ENCODE data around the gene OPHN1.

The OPHN1 gene

DNA sequence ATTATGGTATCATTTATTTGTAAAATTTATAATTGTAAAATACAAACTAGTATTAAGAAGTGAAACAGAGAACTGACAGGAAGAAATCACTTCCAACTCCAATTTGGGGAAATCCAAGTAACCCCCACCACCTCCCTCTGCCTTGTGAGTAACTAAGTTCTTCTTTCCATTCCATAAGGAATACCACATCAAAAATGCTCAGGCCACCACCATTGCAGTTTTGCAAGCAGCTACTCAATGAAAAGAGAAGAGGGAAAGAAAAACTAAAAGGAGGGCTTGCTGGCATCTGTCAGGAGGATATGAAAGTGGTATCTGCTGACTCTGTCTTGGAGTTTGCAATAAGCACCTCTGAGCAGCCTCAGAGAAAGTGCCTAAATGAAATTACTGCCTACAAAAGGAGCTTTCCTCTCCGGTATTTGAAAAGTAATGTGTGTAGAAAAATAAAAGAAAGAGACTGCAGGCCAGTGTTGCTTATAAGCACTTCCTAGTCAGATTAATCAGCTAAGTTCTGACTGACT, 228.7 kb downstream of the OPHN1 start:
- H3K4me3 ChIP-seq (ENCODE audit: low read length in 2 of 2), result no peak overlapping the region
- H3K9me3 ChIP-seq (replicated peaks in 1 of 2; ENCODE audit: control insufficient read depth in 2 of 2, insufficient read depth in 1 of 2, low read depth in 1 of 2, low read length in 2 of 2), result no peaks in the 10 kb centered on the region
- no peak overlapping the region for H2BK5ac ChIP-seq (ENCODE audit: low read length)
- no peak overlapping the region for H2BK12ac ChIP-seq (ENCODE audit: low read length)
- H3K9ac ChIP-seq (ENCODE audit: low read depth, low read length, poor library complexity), result no peak overlapping the region
- H3K23ac ChIP-seq (ENCODE audit: low read depth, low read length, poor library complexity), result no peak overlapping the region
- no peak overlapping the region for H3K18ac ChIP-seq (ENCODE audit: low read length)
- no peak overlapping the region for H2BK120ac ChIP-seq (ENCODE audit: low read depth, low read length)
- no peaks in the 10 kb centered on the region for H3K27me3 ChIP-seq (ENCODE audit: control insufficient read depth in 3 of 3, insufficient read depth in 3 of 3, low read depth in 1 of 3, low read length in 3 of 3)
- no peak overlapping the region for H2AK5ac ChIP-seq (ENCODE audit: low read depth, low read length)
- no peak overlapping the region for H3K27ac ChIP-seq (replicated peaks; ENCODE audit: low read length)
- H2BK15ac ChIP-seq (ENCODE audit: low read length), result no peak overlapping the region
- WGBS, 2 donors (ENCODE audit: extremely low coverage in 2 of 2, insufficient read length in 2 of 2, insufficient replicate concordance in 1 of 2), result no CpG with 5 or more reads among the region's 1 CpG
- H3K4ac ChIP-seq (ENCODE audit: low read length), result no peak overlapping the region
- H3K4me1 ChIP-seq (ENCODE audit: control insufficient read depth in 2 of 2, insufficient read depth in 1 of 2, low read depth in 1 of 2, low read length in 2 of 2), result no peaks in the 10 kb centered on the region
- no peaks in the 10 kb centered on the region for H3K36me3 ChIP-seq (replicated peaks in 1 of 2; ENCODE audit: control insufficient read depth in 2 of 2, insufficient read depth in 2 of 2, low read length in 2 of 2)
- H3K4me2 ChIP-seq (ENCODE audit: insufficient read depth, low read length, poor library complexity, severe bottlenecking), result no peak overlapping the region
- H3K79me1 ChIP-seq (ENCODE audit: low read depth, low read length), result no peaks in the 10 kb centered on the region
- H3K14ac ChIP-seq (ENCODE audit: low read length), result no peak overlapping the region
- no peak for DNase-seq (ENCODE audit: low spot score)
- no peak overlapping the region for H2AFZ ChIP-seq (ENCODE audit: low read length)
- no peak overlapping the region for H4K91ac ChIP-seq (ENCODE audit: low read depth, low read length, poor library complexity)
- no peak overlapping the region for H4K8ac ChIP-seq (ENCODE audit: low read depth, low read length)

DNA sequence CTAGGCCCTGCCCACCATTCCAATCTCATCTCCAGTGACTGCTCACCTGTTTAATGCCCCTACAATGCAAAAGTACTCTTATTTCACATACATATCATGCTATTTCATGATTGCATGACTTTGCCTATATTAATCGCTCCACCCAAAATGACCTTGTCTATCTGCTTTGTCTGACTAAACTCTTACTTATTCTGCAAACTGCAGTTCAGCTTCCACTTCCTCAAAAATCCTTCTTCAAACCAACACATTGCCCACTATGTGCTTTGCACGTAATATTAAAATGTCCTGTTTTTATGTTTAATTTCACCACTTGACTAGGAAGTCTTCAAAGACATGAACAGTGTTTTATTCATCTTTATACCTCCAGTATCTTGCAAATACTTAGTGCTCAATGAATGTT, 229.6 kb downstream of the OPHN1 start:
- no peaks in the 10 kb centered on the region for H3K9me3 ChIP-seq (replicated peaks in 1 of 2; ENCODE audit: control insufficient read depth in 2 of 2, insufficient read depth in 1 of 2, low read depth in 1 of 2, low read length in 2 of 2)
- H2BK15ac ChIP-seq (ENCODE audit: low read length), result no peak overlapping the region
- H3K4me3 ChIP-seq (ENCODE audit: low read length in 2 of 2), result no peak overlapping the region
- H3K18ac ChIP-seq (ENCODE audit: low read length), result no peak overlapping the region
- no peak overlapping the region for H2BK12ac ChIP-seq (ENCODE audit: low read length)
- DNase-seq (ENCODE audit: low spot score), result no peak
- H2AFZ ChIP-seq (ENCODE audit: low read length), result no peak overlapping the region
- H3K36me3 ChIP-seq (replicated peaks in 1 of 2; ENCODE audit: control insufficient read depth in 2 of 2, insufficient read depth in 2 of 2, low read length in 2 of 2), result no peaks in the 10 kb centered on the region
- no peak overlapping the region for H3K4ac ChIP-seq (ENCODE audit: low read length)
- no peaks in the 10 kb centered on the region for H3K79me1 ChIP-seq (ENCODE audit: low read depth, low read length)
- no peak overlapping the region for H4K8ac ChIP-seq (ENCODE audit: low read depth, low read length)
- no peak overlapping the region for H3K14ac ChIP-seq (ENCODE audit: low read length)
- no peak overlapping the region for H3K9ac ChIP-seq (ENCODE audit: low read depth, low read length, poor library complexity)
- no CpG with 5 or more reads among the region's 2 CpGs for WGBS, 2 donors (ENCODE audit: extremely low coverage in 2 of 2, insufficient read length in 2 of 2, insufficient replicate concordance in 1 of 2)
- H3K27ac ChIP-seq (replicated peaks; ENCODE audit: low read length), result no peak overlapping the region
- no peak overlapping the region for H3K23ac ChIP-seq (ENCODE audit: low read depth, low read length, poor library complexity)
- no peak overlapping the region for H3K4me2 ChIP-seq (ENCODE audit: insufficient read depth, low read length, poor library complexity, severe bottlenecking)
- H3K27me3 ChIP-seq (ENCODE audit: control insufficient read depth in 3 of 3, insufficient read depth in 3 of 3, low read depth in 1 of 3, low read length in 3 of 3), result no peaks in the 10 kb centered on the region
- H2AK5ac ChIP-seq (ENCODE audit: low read depth, low read length), result no peak overlapping the region
- H2BK5ac ChIP-seq (ENCODE audit: low read length), result no peak overlapping the region
- H2BK120ac ChIP-seq (ENCODE audit: low read depth, low read length), result no peak overlapping the region
- no peaks in the 10 kb centered on the region for H3K4me1 ChIP-seq (ENCODE audit: control insufficient read depth in 2 of 2, insufficient read depth in 1 of 2, low read depth in 1 of 2, low read length in 2 of 2)
- no peak overlapping the region for H4K91ac ChIP-seq (ENCODE audit: low read depth, low read length, poor library complexity)

DNA sequence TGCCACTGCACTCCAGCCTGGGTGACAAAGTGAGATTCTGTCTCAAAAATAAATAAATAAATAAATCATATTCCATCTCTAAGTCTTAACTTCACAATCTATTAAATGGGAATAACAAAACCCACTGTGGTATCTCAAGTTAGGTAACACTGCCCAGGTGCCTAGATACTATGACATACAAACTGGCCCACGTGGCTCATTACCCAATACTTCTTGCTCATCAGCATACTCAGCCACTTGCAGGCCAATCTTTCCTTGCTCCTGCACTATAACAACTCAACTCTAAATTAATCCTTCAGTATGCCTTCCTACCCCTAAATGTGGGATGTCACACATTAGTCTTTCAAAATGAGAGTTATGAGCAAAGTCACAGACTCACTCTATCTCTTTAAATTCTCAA, 230.1 kb downstream of the OPHN1 start:
- H3K14ac ChIP-seq (ENCODE audit: low read length), result no peak overlapping the region
- H2BK120ac ChIP-seq (ENCODE audit: low read depth, low read length), result no peak overlapping the region
- H3K18ac ChIP-seq (ENCODE audit: low read length), result no peak overlapping the region
- H2BK12ac ChIP-seq (ENCODE audit: low read length), result no peak overlapping the region
- H3K23ac ChIP-seq (ENCODE audit: low read depth, low read length, poor library complexity), result no peak overlapping the region
- H3K4ac ChIP-seq (ENCODE audit: low read length), result no peak overlapping the region
- no peak for DNase-seq (ENCODE audit: low spot score)
- no CpG with 5 or more reads among the region's 1 CpG for WGBS, 2 donors (ENCODE audit: extremely low coverage in 2 of 2, insufficient read length in 2 of 2, insufficient replicate concordance in 1 of 2)
- H3K79me1 ChIP-seq (ENCODE audit: low read depth, low read length), result no peaks in the 10 kb centered on the region
- H3K4me1 ChIP-seq (ENCODE audit: control insufficient read depth in 2 of 2, insufficient read depth in 1 of 2, low read depth in 1 of 2, low read length in 2 of 2), result no peaks in the 10 kb centered on the region
- no peaks in the 10 kb centered on the region for H3K9me3 ChIP-seq (replicated peaks in 1 of 2; ENCODE audit: control insufficient read depth in 2 of 2, insufficient read depth in 1 of 2, low read depth in 1 of 2, low read length in 2 of 2)
- H3K9ac ChIP-seq (ENCODE audit: low read depth, low read length, poor library complexity), result no peak overlapping the region
- no peaks in the 10 kb centered on the region for H3K36me3 ChIP-seq (replicated peaks in 1 of 2; ENCODE audit: control insufficient read depth in 2 of 2, insufficient read depth in 2 of 2, low read length in 2 of 2)
- no peaks in the 10 kb centered on the region for H3K27me3 ChIP-seq (ENCODE audit: control insufficient read depth in 3 of 3, insufficient read depth in 3 of 3, low read depth in 1 of 3, low read length in 3 of 3)
- no peak overlapping the region for H3K4me2 ChIP-seq (ENCODE audit: insufficient read depth, low read length, poor library complexity, severe bottlenecking)
- H2BK5ac ChIP-seq (ENCODE audit: low read length), result no peak overlapping the region
- H4K8ac ChIP-seq (ENCODE audit: low read depth, low read length), result no peak overlapping the region
- no peak overlapping the region for H3K4me3 ChIP-seq (ENCODE audit: low read length in 2 of 2)
- no peak overlapping the region for H2BK15ac ChIP-seq (ENCODE audit: low read length)
- H4K91ac ChIP-seq (ENCODE audit: low read depth, low read length, poor library complexity), result no peak overlapping the region
- no peak overlapping the region for H2AFZ ChIP-seq (ENCODE audit: low read length)
- H3K27ac ChIP-seq (replicated peaks; ENCODE audit: low read length), result no peak overlapping the region
- H2AK5ac ChIP-seq (ENCODE audit: low read depth, low read length), result no peak overlapping the region

DNA sequence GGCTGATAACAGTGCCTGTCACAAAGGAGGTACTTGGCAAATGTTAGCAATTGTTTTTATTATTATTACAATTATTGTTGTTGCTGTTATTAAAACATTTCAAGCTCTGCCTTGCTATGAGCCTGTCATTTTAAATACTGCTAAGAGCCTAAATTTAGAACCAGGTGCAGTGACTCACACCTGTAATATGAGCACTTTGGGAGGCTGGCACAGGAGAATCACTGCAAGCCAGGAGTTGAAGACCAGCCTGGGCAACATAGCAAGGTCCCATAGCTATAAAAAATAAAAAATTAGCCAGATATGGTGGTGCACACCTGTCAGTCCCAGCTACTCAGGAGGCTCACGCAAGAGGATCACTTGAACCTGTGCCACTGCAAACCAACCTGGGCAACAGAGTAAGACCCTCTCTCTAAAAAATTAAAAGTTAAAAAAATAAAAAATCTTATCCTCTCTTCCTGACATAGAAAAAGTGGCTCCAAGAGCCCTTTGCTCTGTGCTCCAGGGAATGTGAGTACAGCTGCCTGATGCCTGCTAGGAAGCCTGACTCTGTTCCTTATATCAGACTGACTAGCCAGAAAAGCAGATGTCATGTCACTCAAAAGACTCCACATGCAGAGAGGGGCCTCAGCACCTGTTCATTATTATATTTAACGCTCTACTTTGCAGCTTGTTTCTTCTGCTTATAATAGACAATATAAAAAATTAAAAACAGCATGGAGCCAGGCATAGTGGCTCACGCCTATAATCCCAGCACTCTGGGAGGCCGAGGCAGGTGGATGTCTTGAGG, 234.0 kb downstream of the OPHN1 start:
- H2BK5ac ChIP-seq (ENCODE audit: low read length), result no peak overlapping the region
- H2BK12ac ChIP-seq (ENCODE audit: low read length), result no peak overlapping the region
- H4K8ac ChIP-seq (ENCODE audit: low read depth, low read length), result no peak overlapping the region
- H3K4me1 ChIP-seq (ENCODE audit: control insufficient read depth in 2 of 2, insufficient read depth in 1 of 2, low read depth in 1 of 2, low read length in 2 of 2), result no peaks in the 10 kb centered on the region
- H2AFZ ChIP-seq (ENCODE audit: low read length), result no peak overlapping the region
- H3K79me1 ChIP-seq (ENCODE audit: low read depth, low read length), result no peaks in the 10 kb centered on the region
- H3K27me3 ChIP-seq (ENCODE audit: control insufficient read depth in 3 of 3, insufficient read depth in 3 of 3, low read depth in 1 of 3, low read length in 3 of 3), result no peaks in the 10 kb centered on the region
- H2AK5ac ChIP-seq (ENCODE audit: low read depth, low read length), result no peak overlapping the region
- no peak overlapping the region for H3K23ac ChIP-seq (ENCODE audit: low read depth, low read length, poor library complexity)
- H3K27ac ChIP-seq (replicated peaks; ENCODE audit: low read length), result no peak overlapping the region
- no peak overlapping the region for H2BK15ac ChIP-seq (ENCODE audit: low read length)
- H3K9me3 ChIP-seq (replicated peaks in 1 of 2; ENCODE audit: control insufficient read depth in 2 of 2, insufficient read depth in 1 of 2, low read depth in 1 of 2, low read length in 2 of 2), result no peaks in the 10 kb centered on the region
- no peak overlapping the region for H3K9ac ChIP-seq (ENCODE audit: low read depth, low read length, poor library complexity)
- WGBS, 2 donors (ENCODE audit: extremely low coverage in 2 of 2, insufficient read length in 2 of 2, insufficient replicate concordance in 1 of 2), result no CpG with 5 or more reads among the region's 4 CpGs
- H4K91ac ChIP-seq (ENCODE audit: low read depth, low read length, poor library complexity), result no peak overlapping the region
- no peak overlapping the region for H3K18ac ChIP-seq (ENCODE audit: low read length)
- no peaks in the 10 kb centered on the region for H3K36me3 ChIP-seq (replicated peaks in 1 of 2; ENCODE audit: control insufficient read depth in 2 of 2, insufficient read depth in 2 of 2, low read length in 2 of 2)
- H3K4me3 ChIP-seq (ENCODE audit: low read length in 2 of 2), result no peak overlapping the region
- H3K4ac ChIP-seq (ENCODE audit: low read length), result no peak overlapping the region
- H3K14ac ChIP-seq (ENCODE audit: low read length), result no peak overlapping the region
- H2BK120ac ChIP-seq (ENCODE audit: low read depth, low read length), result no peak overlapping the region
- no peak for DNase-seq (ENCODE audit: low spot score)
- H3K4me2 ChIP-seq (ENCODE audit: insufficient read depth, low read length, poor library complexity, severe bottlenecking), result no peak overlapping the region
